H1 (cell line): ENCODE measurements around the gene MMAA. TPM values are rescaled to one million over a fixed set of nuclear protein-coding genes. Genes with fewer than 3 reads are reported as not detected.

ENCODE experiments used
- CBX8 ChIP-seq: fragments of 300-800, 300-1000 bp; sonication (generic); IDR thresholded peaks from 2 replicates; pipeline ENCODE4 v1.7.1; 2016; ENCODE audit warnings: low read depth, low read length, borderline replicate concordance
- CHD1 ChIP-seq: IDR thresholded peaks from 2 replicates; pipeline ENCODE4 v1.6.1; 2012; ENCODE audit warnings: low read depth, low read length, improper control_type of control experiment
- CTBP2 ChIP-seq: IDR thresholded peaks from 2 replicates; pipeline ENCODE4 v1.7.0; 2011; ENCODE audit warnings: borderline replicate concordance, mild to moderate bottlenecking, moderate library complexity, mixed read lengths, low read length; ENCODE audit not compliant: insufficient read depth, insufficient read length
- CTCF ChIP-seq, 3 experiments: IDR thresholded peaks; 1 replicate in 2 of 3; 2 replicates in 1 of 3; pipeline versions ENCODE4 v1.5.1 to v1.6.1; 2011; ENCODE audit warnings: low read length in 3 of 3, mild to moderate bottlenecking in 3 of 3, inconsistent platforms in 2 of 3, low read depth in 1 of 3, moderate library complexity in 1 of 3; ENCODE audit not compliant: insufficient read depth in 1 of 3; ENCODE audit errors: control extremely low read depth in 1 of 3
- E2F6 ChIP-seq: IDR thresholded peaks from 2 replicates; pipeline ENCODE4 v1.6.1; 2012; ENCODE audit warnings: inconsistent platforms
- EP300 ChIP-seq, 2 experiments: IDR thresholded peaks; 1 replicate in 1 of 2; 2 replicates in 1 of 2; pipeline ENCODE4 v1.6.1; 2011 to 2012; ENCODE audit warnings: low read depth in 2 of 2, low read length in 2 of 2, mild to moderate bottlenecking in 2 of 2, borderline replicate concordance in 1 of 2, inconsistent platforms in 1 of 2, moderate library complexity in 1 of 2
- EZH2 ChIP-seq: fragments of 200-600 bp; sonication (generic); IDR thresholded peaks from 2 replicates; pipeline ENCODE4 v1.7.1; 2012; ENCODE audit warnings: low read depth, mild to moderate bottlenecking, moderate library complexity, low read length, inconsistent platforms; ENCODE audit not compliant: severe bottlenecking
- GTF2F1 ChIP-seq: IDR thresholded peaks from 2 replicates; pipeline ENCODE4 v1.6.1; 2012; ENCODE audit warnings: low read depth, low read length, improper control_type of control experiment, borderline replicate concordance
- JUN ChIP-seq: IDR thresholded peaks from 2 replicates; pipeline ENCODE4 v1.6.1; 2011; ENCODE audit warnings: low read depth, mild to moderate bottlenecking, improper control_type of control experiment, low read length
- KDM1A ChIP-seq: fragments of 200-600, 300-600 bp; sonication (generic); IDR thresholded peaks from 2 replicates; pipeline ENCODE4 v1.7.1; 2016; ENCODE audit warnings: mild to moderate bottlenecking, low read length, borderline replicate concordance
- MAFK ChIP-seq: IDR thresholded peaks from 2 replicates; pipeline ENCODE4 v1.6.1; 2012; ENCODE audit warnings: low read depth, mild to moderate bottlenecking, improper control_type of control experiment, low read length
- PHF8 ChIP-seq: fragments of 200-600 bp; sonication (generic); conservative IDR thresholded peaks from 2 replicates; pipeline ENCODE4 v1.7.1; 2012; ENCODE audit warnings: low read depth, mild to moderate bottlenecking, inconsistent platforms, low read length, moderate library complexity
- RAD21 ChIP-seq, 2 experiments: IDR thresholded peaks in 1 of 2; conservative IDR thresholded peaks in 1 of 2; 2 replicates each; pipeline ENCODE4 v1.6.1; 2011; ENCODE audit warnings: low read depth in 2 of 2, low read length in 2 of 2, improper control_type of control experiment in 1 of 2, inconsistent platforms in 1 of 2, mild to moderate bottlenecking in 1 of 2, moderate library complexity in 1 of 2
- RFX5 ChIP-seq: IDR thresholded peaks from 2 replicates; pipeline ENCODE4 v1.6.1; 2011; ENCODE audit warnings: low read depth, low read length, improper control_type of control experiment, borderline replicate concordance
- RXRA ChIP-seq: IDR thresholded peaks from 2 replicates; pipeline ENCODE4 v1.6.1; 2011; ENCODE audit warnings: low read depth, mild to moderate bottlenecking, low read length, moderate library complexity; ENCODE audit not compliant: insufficient read depth
- SP1 ChIP-seq: IDR thresholded peaks from 2 replicates; pipeline ENCODE4 v1.6.1; 2011; ENCODE audit warnings: low read depth, low read length
- SP2 ChIP-seq: IDR thresholded peaks from 2 replicates; pipeline ENCODE4 v1.6.1; 2012; ENCODE audit warnings: mild to moderate bottlenecking, low read length, inconsistent platforms
- TAF1 ChIP-seq: IDR thresholded peaks from 2 replicates; pipeline ENCODE4 v1.6.1; 2011; ENCODE audit warnings: mild to moderate bottlenecking, low read depth, low read length
- TCF12 ChIP-seq: IDR thresholded peaks from 2 replicates; pipeline ENCODE4 v1.6.1; 2011; ENCODE audit warnings: low read depth, mild to moderate bottlenecking, low read length
- polyA plus RNA-seq, 7 experiments: library from polyadenylated mRNA; depleted of rRNA in 3 of 7; stranded (reverse) in 5 of 7; unstranded in 2 of 7; fragments of >200 nt in 5 of 7; fragments of 200-250 nt in 2 of 7; gene quantifications; 1 replicate in 5 of 7; 2 replicates in 1 of 7; 4 replicates in 1 of 7; pipeline versions ENCODE4 v1.2.1 to v1.2.3, GENCODE V29; 2011 to 2013; ENCODE audit warnings: missing spikeins in 2 of 7, mixed read lengths in 2 of 7
- total RNA-seq: library from RNA; stranded (reverse); fragmentation: NEBNext Ultra II Directional; extraction: Animal tissue kit (Norgen Biotek cat#: 25700); gene quantifications from 2 replicates; pipeline ENCODE4 v1.2.1, GENCODE V29; 2021

Gene MMAA
- total and polyA plus RNA-seq, 2 of the 8 experiments (the other 6 are each of a cell fraction or from before 2014, with no cell fraction given), result 0.98 to 4.9 TPM

- TF ChIP-seq RAD21 (IDR thresholded peaks at IDR 0.05 in 1 of 2, conservative IDR thresholded peaks at IDR 0.05 in 1 of 2; ENCODE audit: low read depth in 2 of 2, low read length in 2 of 2) (peak; percentile 31 to 52; a peak in 3 of 4 replicates), E2F6 (peak; percentile 81), RXRA (no peak), CBX8 (no peak), SP2 (no peak), JUN (no peak), GTF2F1 (no peak), EP300 (IDR thresholded peaks at IDR 0.05; ENCODE audit: borderline replicate concordance in 1 of 2, low read depth in 2 of 2, low read length in 2 of 2) (no peak), CTCF (IDR thresholded peaks at IDR 0.05; ENCODE audit: control extremely low read depth in 1 of 3, insufficient read depth in 1 of 3, low read depth in 1 of 3, low read length in 3 of 3) (peak; percentile 55 to 59 (median 58)), EZH2 (no peak), TCF12 (no peak), MAFK (no peak), TAF1 (peak; percentile 54; the same call in 1 of the 2 replicates), SP1 (no peak), CHD1 (no peak), RFX5 (no peak), PHF8 (peak; percentile 94), CTBP2 (peak; percentile 70), KDM1A (no peak)
Observed at GRCh38 chr4:145618932-145619638, at the start of gene MMAA (continued).
